Keratinocyte (primary cell): ENCODE results near the gene PPP1R36. TPM values are rescaled to one million over a fixed set of nuclear protein-coding genes. Genes with fewer than 3 reads are reported as not detected.
"Not testable (repeated sequence)": the region's sequence is repeated elsewhere in the genome, so short reads cannot be mapped to it uniquely, and the experiment has no call there.

Experiments used
- DNase-seq: peaks from one replicate; pipeline ENCODE4 v3.0.0-alpha.2; 2011; ENCODE audit warnings: low read depth, missing footprints, low spot score
- FAIRE-seq: peaks from 2 replicates; lab custom pipeline; 2011; peaks lifted over from hg19 to GRCh38; lab: Jason Lieb, UNC
- H2AFZ ChIP-seq: 2 replicates; pipeline ENCODE4 v1.6.0; 2012; ENCODE audit warnings: low read length, control low read depth, inconsistent platforms; ENCODE audit not compliant: control insufficient read depth
- H3K27ac ChIP-seq: 2 replicates; pipeline ENCODE4 v1.5.1; 2011; ENCODE audit warnings: low read length; ENCODE audit not compliant: control insufficient read depth, insufficient read depth
- H3K27me3 ChIP-seq: 3 replicates; pipeline ENCODE4 v1.6.0; 2011; ENCODE audit warnings: low read length; ENCODE audit not compliant: control insufficient read depth, insufficient read depth; ENCODE audit errors: extremely low read depth
- H3K36me3 ChIP-seq, 2 experiments: 2 replicates in 1 of 2; 3 replicates in 1 of 2; pipeline ENCODE4 v1.5.1; 2011; ENCODE audit warnings: low read length in 2 of 2, mild to moderate bottlenecking in 1 of 2; ENCODE audit not compliant: control insufficient read depth in 2 of 2, insufficient read depth in 2 of 2; ENCODE audit errors: extremely low read depth in 1 of 2
- H3K4me1 ChIP-seq: 3 replicates; pipeline ENCODE4 v1.5.1; 2011; ENCODE audit warnings: low read length; ENCODE audit not compliant: control insufficient read depth, insufficient read depth; ENCODE audit errors: extremely low read depth
- H3K4me2 ChIP-seq: 3 replicates; pipeline ENCODE4 v1.6.0; 2011; ENCODE audit warnings: low read depth, low read length; ENCODE audit not compliant: control insufficient read depth, insufficient read depth; ENCODE audit errors: extremely low read depth
- H3K4me3 ChIP-seq, 3 experiments: fragments of 200-600 bp in 1 of 3; sonication (generic) in 1 of 3; 2 replicates in 2 of 3; 3 replicates in 1 of 3; pipeline ENCODE4 v1.5.1; 2011 to 2016; ENCODE audit warnings: low read length in 3 of 3, mild to moderate bottlenecking in 3 of 3, control low read depth in 2 of 3, inconsistent platforms in 1 of 3, low read depth in 1 of 3, mixed read lengths in 1 of 3, mixed run types in 1 of 3, moderate library complexity in 1 of 3; ENCODE audit not compliant: control insufficient read depth in 2 of 3, insufficient read depth in 2 of 3; ENCODE audit errors: extremely low read depth in 1 of 3
- H3K79me2 ChIP-seq: 2 replicates; pipeline ENCODE4 v1.6.0; 2012; ENCODE audit warnings: low read length; ENCODE audit not compliant: control insufficient read depth, insufficient read depth
- H3K9ac ChIP-seq: 3 replicates; pipeline ENCODE4 v1.6.0; 2011; ENCODE audit warnings: low read length; ENCODE audit not compliant: control insufficient read depth, insufficient read depth; ENCODE audit errors: extremely low read depth
- H3K9me1 ChIP-seq: 3 replicates; pipeline ENCODE4 v1.6.0; 2011; ENCODE audit warnings: low read length; ENCODE audit not compliant: control insufficient read depth, insufficient read depth; ENCODE audit errors: extremely low read depth
- H3K9me3 ChIP-seq: 2 replicates; pipeline ENCODE4 v1.5.1; 2012; ENCODE audit warnings: low read depth, low read length; ENCODE audit not compliant: control insufficient read depth
- H4K20me1 ChIP-seq: 3 replicates; pipeline ENCODE4 v1.6.0; 2011; ENCODE audit warnings: low read length; ENCODE audit not compliant: control insufficient read depth, insufficient read depth; ENCODE audit errors: extremely low read depth
- CTCF ChIP-seq, 3 experiments: IDR thresholded peaks in 1 of 3; conservative IDR thresholded peaks in 1 of 3; optimal IDR thresholded peaks in 1 of 3; 2 replicates in 2 of 3; 3 replicates in 1 of 3; pipeline versions ENCODE3 to v1.5.1; 2011; ENCODE audit warnings: low read length in 3 of 3, mild to moderate bottlenecking in 3 of 3, moderate library complexity in 2 of 3, control low read depth in 1 of 3, inconsistent platforms in 1 of 3; ENCODE audit not compliant: insufficient read depth in 2 of 3; ENCODE audit errors: extremely low read depth in 1 of 3
- EZH2 ChIP-seq: IDR thresholded peaks from one replicate; pipeline ENCODE4 v1.6.1; 2012; ENCODE audit warnings: inconsistent platforms, mild to moderate bottlenecking, low read length, moderate library complexity
- dilution Hi-C: fragments of 300-500 bp; cut with MboI; formaldehyde crosslinking; loops from one replicate; pipeline ENCODE4 v1.7.0; 2020; ENCODE audit warnings: low sequenced_read_pairs; ENCODE audit not compliant: extremely low pct_ligation_motif_present
- polyA plus RNA-seq, 5 experiments: library from polyadenylated mRNA; depleted of rRNA in 3 of 5; stranded (reverse) in 3 of 5; stranded (forward) in 1 of 5; unstranded in 1 of 5; fragments of >200 nt; gene quantifications; 1 replicate in 1 of 5; 2 replicates in 3 of 5; 3 replicates in 1 of 5; pipeline versions ENCODE4 v1.2.1 to v1.2.3, GENCODE V29; 2011 to 2012; ENCODE audit warnings: missing spikeins in 2 of 5, low read depth in 1 of 5, low replicate concordance in 1 of 5

PPP1R36 gene
- polyA plus RNA-seq, 1 donor (not counting 4 experiments of a cell fraction or from before 2014, with no cell fraction given) = 0.81 TPM

- H3K27ac ChIP-seq = no peak overlapping the region
These were observed 81.0 kb downstream of the PPP1R36 start for GRCh38 chr14:64630778-64631177.

GRCh38 chr14:64631222-64631621 lies 81.5 kb downstream of the PPP1R36 start:
- H3K27me3 ChIP-seq, H3K4me3 ChIP-seq, H3K79me2 ChIP-seq, H3K27ac ChIP-seq, H3K36me3 ChIP-seq, H3K9ac ChIP-seq, H2AFZ ChIP-seq, H4K20me1 ChIP-seq, dilution Hi-C loops, H3K9me3 ChIP-seq, H3K4me2 ChIP-seq, H3K9me1 ChIP-seq, FAIRE-seq, DNase-seq: not testable (repeated sequence)
- peaks cover 11% of the 10 kb centered on the region for H3K4me1 ChIP-seq

More at GRCh38 chr14:64630778-64631177, 81.0 kb downstream of the PPP1R36 start:
- no peak for FAIRE-seq
- Histone ChIP-seq H3K9me1 (no peaks in the 10 kb centered on the region), H2AFZ (no peak overlapping the region), H3K4me2 (no peak overlapping the region), H3K9me3 (no peaks in the 10 kb centered on the region), H3K36me3 (no peaks in the 10 kb centered on the region), H3K79me2 (no peaks in the 10 kb centered on the region), H3K4me3 (no peak overlapping the region), H4K20me1 (no peaks in the 10 kb centered on the region), H3K4me1 (peaks cover 13% of the 10 kb centered on the region), H3K27me3 (no peaks in the 10 kb centered on the region), H3K9ac (no peak overlapping the region)
- no peak for DNase-seq
- dilution Hi-C loops = no loop called here
- TF ChIP-seq CTCF (optimal IDR thresholded peaks at IDR 0.05 in 1 of 3, IDR thresholded peaks at IDR 0.05 in 1 of 3, conservative IDR thresholded peaks at IDR 0.05 in 1 of 3; ENCODE audit: extremely low read depth in 1 of 3, insufficient read depth in 2 of 3, low read length in 3 of 3) (no peak), EZH2 (no peak)

GRCh38 chr14:64632056-64632455 lies 82.3 kb downstream of the PPP1R36 start:
- H3K79me2 ChIP-seq = no peaks in the 10 kb centered on the region
- dilution Hi-C loops = no loop called here
- H3K27me3 ChIP-seq = no peaks in the 10 kb centered on the region
- no peaks in the 10 kb centered on the region for H3K9me1 ChIP-seq
- FAIRE-seq (no peak), DNase-seq (no peak)
- H3K4me1 ChIP-seq = peaks cover 15% of the 10 kb centered on the region
- H3K9me3 ChIP-seq = no peaks in the 10 kb centered on the region
- H4K20me1 ChIP-seq = no peaks in the 10 kb centered on the region
- no peak overlapping the region for H2AFZ ChIP-seq
- no peak overlapping the region for H3K27ac ChIP-seq
- TF ChIP-seq EZH2 = no peak
- TF ChIP-seq CTCF (optimal IDR thresholded peaks at IDR 0.05 in 1 of 3, IDR thresholded peaks at IDR 0.05 in 1 of 3, conservative IDR thresholded peaks at IDR 0.05 in 1 of 3; ENCODE audit: extremely low read depth in 1 of 3, insufficient read depth in 2 of 3, low read length in 3 of 3) = no peak
- no peak overlapping the region for H3K4me3 ChIP-seq
- no peaks in the 10 kb centered on the region for H3K36me3 ChIP-seq
- H3K9ac ChIP-seq = no peak overlapping the region
- no peak overlapping the region for H3K4me2 ChIP-seq
